ENCODE results near the gene ATP6AP1.

The ATP6AP1 gene

GRCh38 chrX:154428176-154429171, at the start of gene ATP6AP1:
ATP6AP1 (plus strand) TSS chrX:154428677; CDS start chrX:154428693, 16 bp downstream.
- Histone ChIP-seq H3K27me3 (ENCODE audit: insufficient read depth, low read length) (no peaks in the 10 kb centered on the region), H3K36me3 (ENCODE audit: insufficient read depth, low read length) (no peaks in the 10 kb centered on the region), H3K4me1 (ENCODE audit: control insufficient read depth, insufficient read depth, low read length, unreplicated experiment) (no peaks in the 10 kb centered on the region), H2AFZ (ENCODE audit: low read length, unreplicated experiment) (peak within 1 kb of the TSS; percentile 3), H3K27ac (ENCODE audit: low read depth, low read length) (no peak within 1 kb of the TSS), H3K79me2 (ENCODE audit: control insufficient read depth, insufficient read depth, low read length, unreplicated experiment) (peaks cover 18% of the 10 kb centered on the region), H3K4me3 (ENCODE audit: low read depth, low read length) (peak within 1 kb of the TSS; percentile 90)

GRCh38 chrX:154378799-154379568, 49.5 kb upstream of the ATP6AP1 start, which contains the start of gene EMD:
EMD (plus strand) TSS chrX:154379295; CDS start chrX:154379485, 190 bp downstream.
- Histone ChIP-seq H3K27me3 (ENCODE audit: insufficient read depth, low read length) (no peaks in the 10 kb centered on the region), H3K79me2 (ENCODE audit: control insufficient read depth, insufficient read depth, low read length, unreplicated experiment) (peaks cover 16% of the 10 kb centered on the region), H3K27ac (ENCODE audit: low read depth, low read length) (peak within 1 kb of the TSS; percentile 97), H3K36me3 (ENCODE audit: insufficient read depth, low read length) (no peaks in the 10 kb centered on the region), H3K4me3 (ENCODE audit: low read depth, low read length) (peak within 1 kb of the TSS; percentile 94), H3K4me1 (ENCODE audit: control insufficient read depth, insufficient read depth, low read length, unreplicated experiment) (peaks cover 6% of the 10 kb centered on the region), H2AFZ (ENCODE audit: low read length, unreplicated experiment) (no peak within 1 kb of the TSS)

- H3K36me3 ChIP-seq (ENCODE audit: insufficient read depth, low read length), result no peaks in the 10 kb centered on the region
- peaks cover 6% of the 10 kb centered on the region for H3K4me1 ChIP-seq (ENCODE audit: control insufficient read depth, insufficient read depth, low read length, unreplicated experiment)
- no peak overlapping the region for H2AFZ ChIP-seq (ENCODE audit: low read length, unreplicated experiment)
- H3K27ac ChIP-seq (ENCODE audit: low read depth, low read length), result peak overlapping the region; percentile 94
- H3K79me2 ChIP-seq (ENCODE audit: control insufficient read depth, insufficient read depth, low read length, unreplicated experiment), result peaks cover 16% of the 10 kb centered on the region
- H3K27me3 ChIP-seq (ENCODE audit: insufficient read depth, low read length), result no peaks in the 10 kb centered on the region
- peak overlapping the region; percentile 94 for H3K4me3 ChIP-seq (ENCODE audit: low read depth, low read length)
Measured at GRCh38 chrX:154379569-154379951, 48.9 kb upstream of the ATP6AP1 start.

GRCh38 chrX:154380153-154380552, 48.3 kb upstream of the ATP6AP1 start:
- H2AFZ ChIP-seq (ENCODE audit: low read length, unreplicated experiment), result no peak overlapping the region
- H3K27me3 ChIP-seq (ENCODE audit: insufficient read depth, low read length), result no peaks in the 10 kb centered on the region
- peaks cover 16% of the 10 kb centered on the region for H3K79me2 ChIP-seq (ENCODE audit: control insufficient read depth, insufficient read depth, low read length, unreplicated experiment)
- peaks cover 6% of the 10 kb centered on the region for H3K4me1 ChIP-seq (ENCODE audit: control insufficient read depth, insufficient read depth, low read length, unreplicated experiment)
- H3K36me3 ChIP-seq (ENCODE audit: insufficient read depth, low read length), result no peaks in the 10 kb centered on the region
- peak overlapping the region; percentile 94 for H3K4me3 ChIP-seq (ENCODE audit: low read depth, low read length)
- peak overlapping the region; percentile 94 for H3K27ac ChIP-seq (ENCODE audit: low read depth, low read length)

- no peak overlapping the region; the same call in 1 of the 2 replicates for H3K27ac ChIP-seq (ENCODE audit: low read depth, low read length)
- H3K4me3 ChIP-seq (ENCODE audit: low read depth, low read length), result peak overlapping the region; percentile 94
- no peaks in the 10 kb centered on the region for H3K27me3 ChIP-seq (ENCODE audit: insufficient read depth, low read length)
Measured at GRCh38 chrX:154380787-154381186, 47.7 kb upstream of the ATP6AP1 start.

GRCh38 chrX:154381271-154381670, 47.2 kb upstream of the ATP6AP1 start:
- Histone ChIP-seq H3K36me3 (ENCODE audit: insufficient read depth, low read length) (no peaks in the 10 kb centered on the region), H3K4me1 (ENCODE audit: control insufficient read depth, insufficient read depth, low read length, unreplicated experiment) (peaks cover 6% of the 10 kb centered on the region), H3K79me2 (ENCODE audit: control insufficient read depth, insufficient read depth, low read length, unreplicated experiment) (peaks cover 16% of the 10 kb centered on the region), H3K27ac (ENCODE audit: low read depth, low read length) (no peak overlapping the region), H2AFZ (ENCODE audit: low read length, unreplicated experiment) (no peak overlapping the region), H3K4me3 (ENCODE audit: low read depth, low read length) (no peak overlapping the region), H3K27me3 (ENCODE audit: insufficient read depth, low read length) (no peaks in the 10 kb centered on the region)

More at GRCh38 chrX:154380787-154381186, 47.7 kb upstream of the ATP6AP1 start:
- H3K4me1 ChIP-seq (ENCODE audit: control insufficient read depth, insufficient read depth, low read length, unreplicated experiment), result peaks cover 6% of the 10 kb centered on the region
- H2AFZ ChIP-seq (ENCODE audit: low read length, unreplicated experiment), result no peak overlapping the region
- no peaks in the 10 kb centered on the region for H3K36me3 ChIP-seq (ENCODE audit: insufficient read depth, low read length)
- H3K79me2 ChIP-seq (ENCODE audit: control insufficient read depth, insufficient read depth, low read length, unreplicated experiment), result peaks cover 16% of the 10 kb centered on the region

- Histone ChIP-seq H3K4me1 (ENCODE audit: control insufficient read depth, insufficient read depth, low read length, unreplicated experiment) (peaks cover 2% of the 10 kb centered on the region), H3K4me3 (ENCODE audit: low read depth, low read length) (no peak overlapping the region), H3K27ac (ENCODE audit: low read depth, low read length) (no peak overlapping the region), H3K36me3 (ENCODE audit: insufficient read depth, low read length) (no peaks in the 10 kb centered on the region), H3K27me3 (ENCODE audit: insufficient read depth, low read length) (no peaks in the 10 kb centered on the region), H3K79me2 (ENCODE audit: control insufficient read depth, insufficient read depth, low read length, unreplicated experiment) (peaks cover 16% of the 10 kb centered on the region), H2AFZ (ENCODE audit: low read length, unreplicated experiment) (no peak overlapping the region)
Measured at GRCh38 chrX:154382483-154383069, 45.9 kb upstream of the ATP6AP1 start.

GRCh38 chrX:154383359-154384283, 44.9 kb upstream of the ATP6AP1 start:
- Histone ChIP-seq H3K36me3 (ENCODE audit: insufficient read depth, low read length) (no peaks in the 10 kb centered on the region), H3K4me1 (ENCODE audit: control insufficient read depth, insufficient read depth, low read length, unreplicated experiment) (peaks cover 2% of the 10 kb centered on the region), H3K4me3 (ENCODE audit: low read depth, low read length) (no peak overlapping the region), H3K79me2 (ENCODE audit: control insufficient read depth, insufficient read depth, low read length, unreplicated experiment) (peaks cover 16% of the 10 kb centered on the region), H3K27ac (ENCODE audit: low read depth, low read length) (no peak overlapping the region), H3K27me3 (ENCODE audit: insufficient read depth, low read length) (no peaks in the 10 kb centered on the region), H2AFZ (ENCODE audit: low read length, unreplicated experiment) (no peak overlapping the region)

- Histone ChIP-seq H3K79me2 (ENCODE audit: control insufficient read depth, insufficient read depth, low read length, unreplicated experiment) (peaks cover 16% of the 10 kb centered on the region), H3K4me1 (ENCODE audit: control insufficient read depth, insufficient read depth, low read length, unreplicated experiment) (peaks cover 2% of the 10 kb centered on the region), H3K27ac (ENCODE audit: low read depth, low read length) (no peak overlapping the region), H3K27me3 (ENCODE audit: insufficient read depth, low read length) (no peaks in the 10 kb centered on the region), H2AFZ (ENCODE audit: low read length, unreplicated experiment) (no peak overlapping the region), H3K4me3 (ENCODE audit: low read depth, low read length) (no peak overlapping the region), H3K36me3 (ENCODE audit: insufficient read depth, low read length) (no peaks in the 10 kb centered on the region)
Measured at GRCh38 chrX:154384284-154384892, 44.1 kb upstream of the ATP6AP1 start.

All from ACC112 (cell line).